ENCODE data around the gene TNFRSF4. TPM values are rescaled to one million over a fixed set of nuclear protein-coding genes. Genes with fewer than 3 reads are reported as not detected.
"Not testable (repeated sequence)": the region's sequence is repeated elsewhere in the genome, so short reads cannot be mapped to it uniquely, and the experiment has no call there.

TNFRSF4 gene
- total and polyA plus RNA-seq, 7 experiments from 2014 or later: 0.49 to 192 (median 1.5) TPM

DNA sequence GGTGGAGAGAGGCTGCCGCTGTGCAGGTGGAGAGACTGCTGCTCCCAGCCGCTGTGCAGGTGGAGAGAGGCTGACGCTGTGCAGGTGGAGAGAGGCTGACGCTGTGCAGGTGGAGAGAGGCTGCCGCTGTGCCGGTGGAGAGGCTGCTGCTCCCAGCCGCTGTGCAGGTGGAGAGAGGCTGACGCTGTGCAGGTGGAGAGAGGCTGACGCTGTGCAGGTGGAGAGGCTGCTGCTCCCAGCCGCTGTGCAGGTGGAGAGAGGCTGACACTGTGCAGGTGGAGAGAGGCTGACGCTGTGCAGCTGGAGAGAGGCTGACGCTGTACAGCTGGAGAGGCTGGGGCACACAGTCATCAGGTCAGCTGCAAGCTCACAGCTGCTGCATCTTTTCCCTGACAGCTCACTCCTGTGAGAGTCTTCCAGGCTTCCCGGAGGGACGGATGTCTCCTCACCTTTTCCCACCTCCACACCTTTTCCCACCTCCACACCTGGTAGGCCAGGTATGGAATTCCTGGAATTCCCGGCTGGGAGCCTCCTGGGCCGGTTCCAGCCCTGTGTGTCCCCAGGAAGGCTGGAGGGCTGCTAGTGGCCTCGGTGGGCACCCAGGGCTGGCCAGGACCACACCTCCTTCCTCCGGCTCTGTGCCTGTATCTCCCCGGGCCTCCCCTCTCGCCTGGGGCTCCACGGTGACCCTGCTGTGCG is 37.7 kb downstream of the TNFRSF4 start:
- H3K9me3 ChIP-seq (ENCODE audit: control insufficient read depth in 2 of 3, low read length in 3 of 3); DNase-seq; H3K9me3 Mint-ChIP-seq; POLR2A ChIA-PET; H3K27me3 ChIP-seq (ENCODE audit: control insufficient read depth in 2 of 2, insufficient read depth in 2 of 2, low read length in 2 of 2); ATAC-seq; H3K36me3 Mint-ChIP-seq; H3K27ac ChIP-seq (ENCODE audit: low read depth, low read length); CTCF ChIA-PET; H3K4me3 ChIP-seq (ENCODE audit: low read length); intact Hi-C loops (cut with micrococcal nuclease); H3K36me3 ChIP-seq (ENCODE audit: control insufficient read depth in 2 of 3, insufficient read depth in 3 of 3, low read length in 3 of 3): not testable (repeated sequence)
- peak overlapping the region in 1 of 9 donors; percentile 37 for H3K27ac Mint-ChIP-seq
- peaks cover 6 to 18% of the 10 kb centered on the region in 2 donors for H3K4me1 ChIP-seq (ENCODE audit: control insufficient read depth in 2 of 2, insufficient read depth in 2 of 2, low read length in 2 of 2)
- peaks cover 0 to 19% (median 4%) of the 10 kb centered on the region in 5 donors for H3K27me3 Mint-ChIP-seq
- peaks cover 3 to 21% (median 5%) of the 10 kb centered on the region in 7 donors for H3K4me1 Mint-ChIP-seq
- peak overlapping the region in 1 of 10 donors; percentile 20 for H3K4me3 Mint-ChIP-seq

DNA sequence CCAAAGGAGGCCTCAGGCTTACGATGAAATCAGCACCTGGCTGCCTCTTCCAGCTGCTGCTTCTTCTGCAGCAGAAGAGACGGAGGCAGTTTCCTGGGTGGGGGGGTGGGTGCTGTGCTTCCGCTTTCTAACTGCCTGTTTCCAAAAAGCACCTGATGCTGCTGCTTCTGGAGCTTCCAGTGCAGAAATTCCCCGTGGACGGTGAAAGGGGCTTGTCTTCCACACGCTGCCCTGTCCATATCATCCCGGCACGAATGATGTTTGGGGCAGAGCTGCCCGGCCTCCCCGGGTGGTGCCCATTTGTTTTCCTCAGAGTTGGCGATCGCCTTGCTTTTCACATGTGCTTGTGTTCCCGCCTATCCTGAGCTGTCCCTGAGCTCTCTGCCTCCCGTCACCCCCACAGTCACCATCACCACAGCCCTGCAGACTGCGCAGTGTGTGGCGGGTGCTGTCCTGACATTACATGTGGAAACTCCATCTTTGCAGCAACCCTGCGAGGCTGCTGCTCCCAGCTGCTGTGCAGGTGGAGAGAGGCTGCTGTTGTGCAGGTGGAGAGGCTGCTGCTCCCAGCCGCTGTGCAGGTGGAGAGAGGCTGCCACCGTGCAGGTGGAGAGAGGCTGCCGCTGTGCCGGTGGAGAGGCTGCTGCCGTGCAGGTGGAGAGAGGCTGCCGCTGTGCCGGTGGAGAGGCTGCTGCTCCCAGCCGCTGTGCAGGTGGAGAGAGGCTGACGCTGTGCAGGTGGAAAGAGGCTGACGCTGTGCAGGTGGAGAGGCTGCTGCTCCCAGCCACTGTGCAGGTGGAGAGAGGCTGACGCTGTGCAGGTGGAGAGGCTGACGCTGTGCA is 38.5 kb downstream of the TNFRSF4 start:
- POLR2A ChIA-PET: interaction anchor here (1.1 kb wide), 1 partner anchor 19 kb away, joined by 3 read pairs; no protein-coding TSS in a partner anchor
- H3K4me1 Mint-ChIP-seq: peaks cover 3 to 19% (median 5%) of the 10 kb centered on the region in 7 donors
- no peak overlapping the region for H3K27ac Mint-ChIP-seq

DNA sequence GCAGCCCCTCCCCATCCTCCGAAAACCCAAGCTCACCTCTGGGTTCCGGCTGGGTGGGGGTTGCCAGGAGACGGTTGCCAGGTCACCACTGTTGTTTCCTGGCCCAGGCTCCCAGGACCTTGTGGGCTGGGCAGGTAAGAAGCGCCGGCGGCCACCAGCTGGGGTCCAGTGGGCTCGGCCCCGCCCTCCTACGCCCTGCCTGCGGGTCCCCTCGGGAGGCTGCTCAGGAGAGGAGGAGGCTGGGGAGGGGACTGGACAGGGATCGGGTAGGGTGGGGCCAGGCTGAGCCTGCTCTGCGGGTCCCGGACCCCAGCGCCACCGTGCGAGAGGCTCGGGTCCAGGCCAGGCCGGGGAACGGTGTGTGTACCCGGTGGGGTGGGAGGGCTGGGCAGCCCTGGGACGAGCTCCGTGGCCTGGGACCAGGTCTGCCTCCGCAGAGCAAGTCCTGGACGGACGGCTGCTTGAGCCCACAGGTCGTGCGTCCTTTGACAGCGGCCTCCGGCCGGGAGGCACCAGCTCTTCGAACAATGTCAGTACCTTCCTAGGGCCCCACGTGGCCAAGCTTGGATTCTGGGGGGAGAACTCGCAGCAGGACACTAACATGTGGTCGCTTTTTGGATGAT is 40.0 kb downstream of the TNFRSF4 start, which contains the start of gene TTLL10:
TTLL10 (plus strand) TSS at position 88 of the 623 bp plus-strand sequence. CDS start 5,336 bp downstream, outside the sequence.
- peak within 1 kb of the TSS; percentile 24 for H3K4me3 ChIP-seq (ENCODE audit: low read length)
- peaks cover 6 to 18% of the 10 kb centered on the region in 2 donors for H3K4me1 ChIP-seq (ENCODE audit: control insufficient read depth in 2 of 2, insufficient read depth in 2 of 2, low read length in 2 of 2)
- H3K27ac Mint-ChIP-seq: peak within 1 kb of the TSS in 1 of 9 donors; percentile 49
- H3K4me1 Mint-ChIP-seq: peaks cover 7 to 25% (median 9%) of the 10 kb centered on the region in 7 donors
- H3K36me3 Mint-ChIP-seq: no peaks in the 10 kb centered on the region
- H3K36me3 ChIP-seq (ENCODE audit: control insufficient read depth in 2 of 3, insufficient read depth in 3 of 3, low read length in 3 of 3): no peaks in the 10 kb centered on the region
- intact Hi-C loops (cut with micrococcal nuclease): loop anchor here in 1 of 2 donors (5.0 kb wide), 1 partner anchor 33 kb away; the partner anchor contains the start of gene TNFRSF18
- ATAC-seq: peak; percentile 70
- H3K9me3 ChIP-seq (ENCODE audit: control insufficient read depth in 2 of 3, low read length in 3 of 3): no peaks in the 10 kb centered on the region
- ChIA-PET CTCF (no interaction called here), POLR2A (interaction anchor here (0.5 to 0.6 kb wide), 2 partner anchors 141 to 237 kb away, joined by 3 to 4 read pairs; no protein-coding TSS in a partner anchor)
- H3K27ac ChIP-seq (ENCODE audit: low read depth, low read length): no peak within 1 kb of the TSS
- H3K9me3 Mint-ChIP-seq: peaks cover 0 to 2% (median 0%) of the 10 kb centered on the region in 11 donors
- no peaks in the 10 kb centered on the region for H3K27me3 ChIP-seq (ENCODE audit: control insufficient read depth in 2 of 2, insufficient read depth in 2 of 2, low read length in 2 of 2)
- H3K4me3 Mint-ChIP-seq: peak within 1 kb of the TSS in 7 of 10 donors; percentile 6 to 58 (median 33)
- DNase-seq: peak in 7 of 9 donors; percentile 31 to 70 (median 54)
- H3K27me3 Mint-ChIP-seq: peaks cover 4 to 23% (median 4%) of the 10 kb centered on the region in 5 donors

More for the DNA sequence above, 38.5 kb downstream of the TNFRSF4 start:
- Histone ChIP-seq H3K9me3 (ENCODE audit: control insufficient read depth in 2 of 3, low read length in 3 of 3) (no peaks in the 10 kb centered on the region), H3K36me3 (ENCODE audit: control insufficient read depth in 2 of 3, insufficient read depth in 3 of 3, low read length in 3 of 3) (no peaks in the 10 kb centered on the region), H3K4me1 (ENCODE audit: control insufficient read depth in 2 of 2, insufficient read depth in 2 of 2, low read length in 2 of 2) (peaks cover 6 to 18% of the 10 kb centered on the region in 2 donors), H3K27me3 (ENCODE audit: control insufficient read depth in 2 of 2, insufficient read depth in 2 of 2, low read length in 2 of 2) (no peaks in the 10 kb centered on the region), H3K4me3 (ENCODE audit: low read length) (no peak overlapping the region), H3K27ac (ENCODE audit: low read depth, low read length) (no peak overlapping the region)
- peak overlapping the region in 2 of 10 donors; percentile 34 to 38 for H3K4me3 Mint-ChIP-seq
- peaks cover 0 to 2% (median 0%) of the 10 kb centered on the region in 11 donors for H3K9me3 Mint-ChIP-seq
- ATAC-seq (no peak), DNase-seq (peak in 1 of 9 donors; percentile 27)
- no peaks in the 10 kb centered on the region for H3K36me3 Mint-ChIP-seq
- CTCF ChIA-PET: interaction anchor here (0.5 kb wide), 1 partner anchor 55 kb away, joined by 4 read pairs; no protein-coding TSS in a partner anchor
- peaks cover 0 to 18% (median 4%) of the 10 kb centered on the region in 5 donors for H3K27me3 Mint-ChIP-seq
- intact Hi-C loops (cut with micrococcal nuclease): no loop called here

DNA sequence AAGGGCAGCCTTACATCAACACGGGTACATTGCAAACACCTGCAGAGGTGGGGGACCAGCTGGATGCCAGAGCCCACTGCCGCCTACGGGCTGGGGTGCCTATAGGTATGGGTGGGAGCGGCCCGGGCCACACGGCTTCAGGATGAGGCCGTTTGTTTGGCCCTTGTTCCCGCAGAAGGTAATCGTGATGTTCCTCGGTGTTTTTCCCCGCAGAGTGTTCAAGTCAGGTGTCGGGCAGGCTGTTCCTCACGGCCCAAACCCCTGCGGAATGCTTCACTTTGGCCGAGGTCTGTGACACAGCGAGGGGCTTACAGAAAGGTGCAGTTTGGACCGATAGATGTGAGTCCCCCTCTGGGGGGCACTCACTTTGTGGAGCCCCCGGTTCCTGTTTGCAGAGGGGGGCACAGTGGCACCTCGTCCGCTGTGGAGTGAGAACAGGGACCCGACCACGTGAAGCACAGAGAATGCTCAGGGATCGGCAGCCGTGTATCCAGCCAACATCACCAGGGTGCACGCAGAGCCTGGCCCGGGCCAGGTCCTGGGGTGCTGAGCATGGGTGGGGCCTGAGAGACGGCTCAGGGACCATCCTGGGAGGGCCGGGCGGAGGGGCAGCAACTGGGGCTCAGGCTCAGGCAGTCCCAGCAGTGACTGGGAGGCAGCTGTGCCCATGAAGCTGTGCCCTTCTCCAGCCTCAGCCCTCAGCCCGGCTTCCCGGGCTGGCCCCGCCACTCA is 40.7 kb downstream of the TNFRSF4 start:
- Histone ChIP-seq H3K27me3 (ENCODE audit: control insufficient read depth in 2 of 2, insufficient read depth in 2 of 2, low read length in 2 of 2) (no peaks in the 10 kb centered on the region), H3K4me1 (ENCODE audit: control insufficient read depth in 2 of 2, insufficient read depth in 2 of 2, low read length in 2 of 2) (peaks cover 6 to 18% of the 10 kb centered on the region in 2 donors), H3K9me3 (ENCODE audit: control insufficient read depth in 2 of 3, low read length in 3 of 3) (no peaks in the 10 kb centered on the region), H3K4me3 (ENCODE audit: low read length) (peak overlapping the region; percentile 24), H3K27ac (ENCODE audit: low read depth, low read length) (no peak overlapping the region), H3K36me3 (ENCODE audit: control insufficient read depth in 2 of 3, insufficient read depth in 3 of 3, low read length in 3 of 3) (no peaks in the 10 kb centered on the region)
- peak overlapping the region in 6 of 10 donors; percentile 6 to 58 (median 38) for H3K4me3 Mint-ChIP-seq
- ChIA-PET POLR2A (interaction anchor here (0.5 to 0.6 kb wide), 2 partner anchors 140 to 237 kb away, joined by 3 to 4 read pairs; no protein-coding TSS in a partner anchor), CTCF (no interaction called here)
- DNase-seq (no peak), ATAC-seq (no peak)
- peaks cover 4 to 23% (median 4%) of the 10 kb centered on the region in 5 donors for H3K27me3 Mint-ChIP-seq
- H3K36me3 Mint-ChIP-seq: no peaks in the 10 kb centered on the region
- intact Hi-C loops (cut with micrococcal nuclease): loop anchor here in 1 of 2 donors (5.0 kb wide), 1 partner anchor 34 kb away; the partner anchor contains the start of gene TNFRSF18
- peaks cover 0 to 2% (median 0%) of the 10 kb centered on the region in 11 donors for H3K9me3 Mint-ChIP-seq
- peak overlapping the region in 1 of 9 donors; percentile 49 for H3K27ac Mint-ChIP-seq
- H3K4me1 Mint-ChIP-seq: peaks cover 7 to 25% (median 9%) of the 10 kb centered on the region in 7 donors

DNA sequence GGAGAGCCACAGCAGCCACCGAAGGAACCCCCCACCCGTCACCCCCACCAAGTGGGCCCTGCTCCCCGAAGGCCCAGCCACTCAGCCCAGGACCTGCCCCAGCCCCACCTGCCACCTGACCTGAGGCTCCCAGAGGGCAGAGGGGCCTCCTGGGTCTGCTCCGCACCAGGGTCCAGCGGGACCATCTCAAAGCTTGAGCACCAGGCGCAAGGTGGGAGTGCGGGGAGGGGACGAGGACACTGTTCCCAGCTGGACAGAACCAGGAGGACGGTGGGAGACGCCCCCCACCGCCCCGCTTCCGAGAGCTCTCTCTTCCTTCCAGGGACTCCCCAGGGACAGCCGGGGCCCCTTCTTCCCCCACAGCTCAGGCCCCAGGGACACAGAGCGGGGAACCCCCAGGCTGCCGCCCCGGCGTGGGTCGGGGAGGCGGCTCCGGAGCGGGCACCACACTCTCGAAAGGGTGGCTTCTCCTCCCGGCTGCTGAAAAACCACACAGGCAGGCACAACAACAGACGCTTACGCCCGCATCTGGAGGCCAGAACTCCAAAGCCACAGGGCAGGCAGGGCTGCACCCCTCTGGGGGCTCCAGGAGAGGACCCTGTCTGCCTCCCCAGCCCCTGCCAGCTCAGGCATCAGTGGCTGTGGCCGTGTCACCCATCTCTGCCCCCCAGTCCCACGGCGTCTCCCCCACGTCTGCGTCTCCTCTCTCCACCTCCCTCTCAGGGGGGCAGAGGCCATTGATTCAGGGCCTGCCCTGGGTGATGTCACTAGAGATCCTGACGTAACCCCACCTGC is 42.2 kb downstream of the TNFRSF4 start:
- Histone ChIP-seq H3K27ac (ENCODE audit: low read depth, low read length) (no peak overlapping the region), H3K4me3 (ENCODE audit: low read length) (no peak overlapping the region), H3K9me3 (ENCODE audit: control insufficient read depth in 2 of 3, low read length in 3 of 3) (no peaks in the 10 kb centered on the region), H3K36me3 (ENCODE audit: control insufficient read depth in 2 of 3, insufficient read depth in 3 of 3, low read length in 3 of 3) (no peaks in the 10 kb centered on the region), H3K4me1 (ENCODE audit: control insufficient read depth in 2 of 2, insufficient read depth in 2 of 2, low read length in 2 of 2) (peaks cover 6 to 18% of the 10 kb centered on the region in 2 donors), H3K27me3 (ENCODE audit: control insufficient read depth in 2 of 2, insufficient read depth in 2 of 2, low read length in 2 of 2) (no peaks in the 10 kb centered on the region)
- Mint-ChIP-seq H3K36me3 (no peaks in the 10 kb centered on the region), H3K27ac (peak overlapping the region in 2 of 9 donors; percentile 14 to 22), H3K27me3 (peaks cover 0 to 20% (median 4%) of the 10 kb centered on the region in 5 donors), H3K4me3 (peak overlapping the region in 5 of 10 donors; percentile 21 to 68 (median 51)), H3K9me3 (no peaks in the 10 kb centered on the region), H3K4me1 (peaks cover 6 to 25% (median 9%) of the 10 kb centered on the region in 7 donors)
- peak; percentile 58 for ATAC-seq
- CTCF ChIA-PET: no interaction called here
- intact Hi-C loops (cut with micrococcal nuclease): loop anchor here in 1 of 2 donors (5.0 kb wide), 1 partner anchor 36 kb away; the partner anchor contains the start of gene TNFRSF18
- DNase-seq: peak in 1 of 9 donors; percentile 23
- POLR2A ChIA-PET: interaction anchor here (0.6 to 1.0 kb wide), 2 partner anchors 14 to 18 kb away, joined by 3 to 4 read pairs; no protein-coding TSS in a partner anchor

All from naive thymus-derived CD4-positive, alpha-beta T cell (primary cell).